CD14-positive monocyte (primary cell): ENCODE measurements around the gene UNCX. TPM values are rescaled to one million over a fixed set of nuclear protein-coding genes. Genes with fewer than 3 reads are reported as not detected.

Experiments used
- DNase-seq, 3 donors: peaks; one replicate each; pipeline ENCODE4 v3.0.0-alpha.2; 2011 to 2022
- H2AFZ ChIP-seq: 2 replicates; pipeline ENCODE4 v1.6.0; 2012; ENCODE audit warnings: mild to moderate bottlenecking, low read depth, low read length, inconsistent platforms; ENCODE audit not compliant: insufficient read depth, poor library complexity, severe bottlenecking
- H3K27ac ChIP-seq, 2 donors: 1 replicate in 1 of 2; 2 replicates in 1 of 2; pipeline ENCODE4 v1.5.1; 2012 to 2013; ENCODE audit warnings: low read length in 2 of 2, control low read depth in 1 of 2, inconsistent platforms in 1 of 2, low read depth in 1 of 2, mild to moderate bottlenecking in 1 of 2
- H3K27me3 ChIP-seq, 2 donors: one replicate each; pipeline versions ENCODE4 v1.6.0 to v1.6.1; 2011 to 2013; ENCODE audit warnings: low read length in 2 of 2; ENCODE audit not compliant: control insufficient read depth in 2 of 2, insufficient read depth in 2 of 2
- H3K36me3 ChIP-seq, 2 donors: replicated peaks in 1 of 2; 1 replicate in 1 of 2; 2 replicates in 1 of 2; pipeline versions ENCODE4 v1.5.1 to v1.6.1; 2012 to 2013; ENCODE audit warnings: low read length in 2 of 2, control low read depth in 1 of 2, inconsistent platforms in 1 of 2, mild to moderate bottlenecking in 1 of 2; ENCODE audit not compliant: insufficient read depth in 2 of 2, control insufficient read depth in 1 of 2
- H3K4me1 ChIP-seq, 2 donors: 1 replicate in 1 of 2; 2 replicates in 1 of 2; pipeline versions ENCODE4 v1.5.1 to v1.6.1; 2012 to 2013; ENCODE audit warnings: low read length in 2 of 2, control low read depth in 1 of 2, inconsistent platforms in 1 of 2, mild to moderate bottlenecking in 1 of 2, moderate library complexity in 1 of 2; ENCODE audit not compliant: insufficient read depth in 2 of 2, control insufficient read depth in 1 of 2
- H3K4me2 ChIP-seq: replicated peaks from 2 replicates; pipeline ENCODE3; 2012; ENCODE audit warnings: low read length, moderate library complexity, mild to moderate bottlenecking; ENCODE audit not compliant: poor library complexity, severe bottlenecking; ENCODE audit errors: extremely low read depth
- H3K4me3 ChIP-seq, 3 experiments: fragments of 200-600 bp in 1 of 3; sonication (generic) in 1 of 3; replicated peaks in 1 of 3; 1 replicate in 2 of 3; 2 replicates in 1 of 3; pipeline ENCODE4 v1.5.1; 2011 to 2013; ENCODE audit warnings: low read length in 3 of 3, mild to moderate bottlenecking in 3 of 3, control low read depth in 2 of 3, low read depth in 2 of 3, inconsistent platforms in 1 of 3, moderate library complexity in 1 of 3
- H3K79me2 ChIP-seq: 2 replicates; pipeline ENCODE4 v1.6.0; 2012; ENCODE audit warnings: mild to moderate bottlenecking, control low read depth, inconsistent platforms, low read length, moderate library complexity; ENCODE audit not compliant: insufficient read depth
- H3K9ac ChIP-seq: 2 replicates; pipeline ENCODE4 v1.6.0; 2017; ENCODE audit warnings: low read length, mild to moderate bottlenecking; ENCODE audit not compliant: insufficient read depth, poor library complexity, severe bottlenecking
- H3K9me3 ChIP-seq, 2 donors: replicated peaks in 1 of 2; 1 replicate in 1 of 2; 2 replicates in 1 of 2; pipeline versions ENCODE4 v1.5.1 to v1.6.1; 2012 to 2013; ENCODE audit warnings: low read length in 2 of 2, control low read depth in 1 of 2; ENCODE audit not compliant: control insufficient read depth in 1 of 2, insufficient read depth in 1 of 2
- H4K20me1 ChIP-seq: 2 replicates; pipeline ENCODE4 v1.6.0; 2012; ENCODE audit warnings: mild to moderate bottlenecking, low read length, control low read depth, moderate library complexity; ENCODE audit not compliant: insufficient read depth
- H3K27ac Mint-ChIP-seq, 7 donors: one replicate each; pipeline ENCODE4 v1.8.0; 2020; ENCODE audit warnings: mild to moderate bottlenecking in 7 of 7, mixed read lengths in 7 of 7, moderate library complexity in 6 of 7, inconsistent platforms in 2 of 7
- H3K27me3 Mint-ChIP-seq, 3 donors: one replicate each; pipeline ENCODE4 v1.8.0; 2021 to 2022; ENCODE audit warnings: low read depth in 3 of 3, mild to moderate bottlenecking in 3 of 3, mixed read lengths in 3 of 3, moderate library complexity in 3 of 3, inconsistent platforms in 1 of 3
- H3K36me3 Mint-ChIP-seq, 2 donors: one replicate each; pipeline ENCODE4 v1.8.0; 2020; ENCODE audit warnings: mixed read lengths in 2 of 2, inconsistent platforms in 1 of 2, mild to moderate bottlenecking in 1 of 2
- H3K4me1 Mint-ChIP-seq: one replicate; pipeline ENCODE4 v1.8.0; 2020; ENCODE audit warnings: mild to moderate bottlenecking, mixed read lengths
- H3K4me3 Mint-ChIP-seq, 2 donors: one replicate each; pipeline ENCODE4 v1.8.0; 2020; ENCODE audit warnings: mild to moderate bottlenecking in 2 of 2, mixed read lengths in 2 of 2, moderate library complexity in 1 of 2
- H3K9me3 Mint-ChIP-seq, 7 donors: one replicate each; pipeline ENCODE4 v1.8.0; 2020 to 2022; ENCODE audit warnings: mixed read lengths in 7 of 7, mild to moderate bottlenecking in 6 of 7, moderate library complexity in 6 of 7, inconsistent platforms in 2 of 7
- CTCF ChIP-seq: fragments of 200-600 bp; IDR thresholded peaks from one replicate; pipeline ENCODE4 v1.8.0; 2022; ENCODE audit warnings: antibody characterized with exemption, mild to moderate bottlenecking
- WGBS: methylation state at CpG from one replicate; pipeline ENCODE4 v1.1.5; 2013; ENCODE audit warnings: missing lambda C conversion rate; ENCODE audit not compliant: insufficient coverage; 5-methylcytosine and 5-hydroxymethylcytosine counted together
- intact Hi-C, 2 donors: fragments of 100-400 bp; cut with micrococcal nuclease; formaldehyde crosslinking; loops; one replicate each; pipeline versions ENCODE4 v1.15.0 to v1.15.1; 2023
- polyA plus RNA-seq, 3 donors: library from polyadenylated mRNA; depleted of rRNA in 1 of 3; unstranded in 2 of 3; stranded (reverse) in 1 of 3; fragments of 300-500 nt in 2 of 3; fragments of >200 nt in 1 of 3; fragmentation: Illumina TruSeq in 2 of 3; gene quantifications; 1 replicate in 2 of 3; 2 replicates in 1 of 3; pipeline ENCODE4 v1.2.3, GENCODE V29; 2012 to 2021

Gene UNCX
- polyA plus RNA-seq, 3 donors: not detected

GRCh38 chr7:1255080-1255816 lies 22.6 kb downstream of the UNCX start:
- TF ChIP-seq CTCF: no peak
- Mint-ChIP-seq H3K27me3 (peaks cover 41 to 84% (median 56%) of the 10 kb centered on the region in 3 donors), H3K9me3 (peaks cover 0 to 5% (median 0%) of the 10 kb centered on the region in 7 donors), H3K4me3 (no peak overlapping the region), H3K4me1 (no peaks in the 10 kb centered on the region), H3K27ac (no peak overlapping the region), H3K36me3 (no peaks in the 10 kb centered on the region)
- Histone ChIP-seq H3K9ac (no peak overlapping the region), H3K36me3 (no peaks in the 10 kb centered on the region), H3K27ac (no peak overlapping the region), H3K4me2 (no peak overlapping the region), H2AFZ (no peak overlapping the region), H3K4me1 (no peaks in the 10 kb centered on the region), H3K4me3 (no peak overlapping the region), H3K79me2 (no peaks in the 10 kb centered on the region), H3K27me3 (peaks cover 3 to 53% of the 10 kb centered on the region in 2 donors), H4K20me1 (no peaks in the 10 kb centered on the region), H3K9me3 (no peaks in the 10 kb centered on the region)
- WGBS: 34% methylated on average over 9 of the region's 21 CpGs
- DNase-seq: no peak
- intact Hi-C loops: no loop called here

GRCh38 chr7:1255817-1256340 lies 23.2 kb downstream of the UNCX start:
- Mint-ChIP-seq H3K27ac (no peak overlapping the region), H3K4me1 (no peaks in the 10 kb centered on the region), H3K9me3 (peaks cover 0 to 3% (median 0%) of the 10 kb centered on the region in 7 donors), H3K4me3 (no peak overlapping the region), H3K27me3 (peaks cover 35 to 83% (median 50%) of the 10 kb centered on the region in 3 donors), H3K36me3 (no peaks in the 10 kb centered on the region)
- Histone ChIP-seq H3K4me1 (no peaks in the 10 kb centered on the region), H3K4me3 (no peak overlapping the region), H2AFZ (no peak overlapping the region), H3K9me3 (no peaks in the 10 kb centered on the region), H3K9ac (no peak overlapping the region), H3K79me2 (no peaks in the 10 kb centered on the region), H3K36me3 (no peaks in the 10 kb centered on the region), H4K20me1 (no peaks in the 10 kb centered on the region), H3K4me2 (no peak overlapping the region), H3K27me3 (peaks cover 3 to 47% of the 10 kb centered on the region in 2 donors), H3K27ac (no peak overlapping the region)
- no peak for DNase-seq
- TF ChIP-seq CTCF: no peak
- WGBS: 68% methylated on average over 26 of the region's 26 CpGs
- intact Hi-C loops: no loop called here
